ENCODE measurements around the gene C10orf53.

GRCh38 chr10:49744924-49745605 lies 65.6 kb downstream of the C10orf53 start:
- no peak for TF ChIP-seq ZNF274 (IDR thresholded peaks at IDR 0.05; ENCODE audit: low read length)
- TF ChIP-seq ZNF274 (tag by site-specific recombination; IDR thresholded peaks at IDR 0.05; ENCODE audit: borderline replicate concordance): no peak
- no peak for TF ChIP-seq ZNF184 (tag by site-specific recombination; IDR thresholded peaks at IDR 0.05)
- TF ChIP-seq ZNF239 (tag by site-specific recombination; IDR thresholded peaks at IDR 0.05): no peak
- TF ChIP-seq ZNF660 (tag by site-specific recombination; IDR thresholded peaks at IDR 0.05): no peak
- TF ChIP-seq CTCF (tag by site-specific recombination; IDR thresholded peaks at IDR 0.05): no peak
- no peak for TF ChIP-seq ZNF155 (tag by site-specific recombination; IDR thresholded peaks at IDR 0.05)
- TF ChIP-seq KLF1 (tag by site-specific recombination; IDR thresholded peaks at IDR 0.05): no peak
- no peak for TF ChIP-seq ZNF175 (tag by site-specific recombination; IDR thresholded peaks at IDR 0.05)
